HG03159 (cell line): Measurements from ENCODE around the gene SLC37A2.
"Not testable (repeated sequence)": the region's sequence is repeated elsewhere in the genome, so short reads cannot be mapped to it uniquely, and the experiment has no call there.

Experiments used
- ATAC-seq: cut with Tn5 transposase; IDR thresholded peaks from one replicate; pipeline ENCODE4 v1.9.1; 2021; ENCODE audit warnings: mild to moderate bottlenecking, moderate library complexity; ENCODE audit not compliant: unreplicated experiment

Gene SLC37A2

DNA sequence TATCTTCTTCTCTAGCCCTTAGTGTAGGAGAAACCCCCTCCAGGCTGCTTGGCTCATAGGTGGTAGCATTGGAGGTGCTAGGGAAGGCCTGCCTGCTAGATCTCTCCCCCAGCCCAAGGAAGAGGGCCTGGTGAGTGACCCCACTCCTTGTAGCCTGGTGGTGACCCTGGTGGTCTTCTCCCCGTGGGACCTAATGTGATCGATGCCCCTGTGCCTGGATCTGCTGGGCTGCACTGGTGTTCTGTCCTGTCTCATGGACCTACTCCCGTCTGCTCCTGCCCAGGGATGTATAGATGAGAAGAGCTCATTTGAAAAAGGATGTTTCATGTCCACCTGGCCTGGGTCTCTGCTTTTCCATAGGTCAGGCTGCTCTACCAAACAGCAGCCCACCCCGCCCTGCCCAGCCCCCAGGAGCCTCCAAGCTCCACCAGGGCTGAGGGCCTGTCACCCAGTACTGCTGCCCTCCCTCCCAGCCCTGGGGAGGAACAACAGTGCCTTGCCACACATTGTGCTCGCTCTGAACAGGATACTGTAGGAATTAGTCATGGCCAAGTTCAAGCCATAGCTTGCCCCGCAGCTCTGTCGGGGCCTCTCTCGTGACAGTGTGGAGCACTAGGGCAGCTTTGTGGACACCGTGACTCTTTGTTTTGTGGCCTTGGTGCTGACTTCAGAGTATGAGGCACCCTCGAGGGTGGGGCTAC is 19.7 kb downstream of the SLC37A2 start:
- ATAC-seq: no peak

DNA sequence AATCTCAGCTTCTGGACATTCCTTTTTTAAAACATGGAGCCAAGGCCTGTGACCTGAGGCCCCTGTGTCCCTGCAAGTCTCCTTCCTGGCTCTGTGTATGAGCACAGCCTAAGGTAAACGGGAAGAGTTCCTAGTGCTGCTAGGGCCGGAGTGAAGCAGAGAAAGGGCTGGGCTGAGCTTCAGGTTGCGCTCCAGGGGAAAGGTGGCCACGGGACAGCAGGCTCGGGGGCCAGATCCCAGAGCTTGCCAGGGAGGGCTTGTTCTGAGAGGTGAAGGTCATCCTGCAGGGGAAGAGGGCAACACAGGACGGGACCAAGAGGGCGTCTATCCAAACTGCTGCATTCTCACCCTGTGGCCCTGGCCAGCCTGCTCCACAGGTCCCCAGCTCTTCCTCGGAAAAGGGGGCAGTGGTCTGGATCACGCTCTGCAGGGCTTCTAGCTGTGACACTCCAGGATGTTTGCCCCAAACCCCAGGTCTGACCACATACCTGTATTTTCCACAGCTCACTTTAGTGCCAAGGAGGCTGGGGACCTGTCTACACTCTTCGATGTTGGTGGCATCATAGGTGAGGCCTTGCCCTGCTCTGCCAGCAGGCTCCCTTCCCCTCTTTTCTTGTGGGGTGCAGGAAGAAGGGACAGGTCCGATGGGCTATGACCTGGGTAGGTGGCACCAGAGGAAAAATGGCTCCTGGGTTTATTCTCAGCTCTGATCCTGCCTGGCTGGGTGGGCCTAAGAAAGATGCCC is 20.4 kb downstream of the SLC37A2 start:
- no peak for ATAC-seq

DNA sequence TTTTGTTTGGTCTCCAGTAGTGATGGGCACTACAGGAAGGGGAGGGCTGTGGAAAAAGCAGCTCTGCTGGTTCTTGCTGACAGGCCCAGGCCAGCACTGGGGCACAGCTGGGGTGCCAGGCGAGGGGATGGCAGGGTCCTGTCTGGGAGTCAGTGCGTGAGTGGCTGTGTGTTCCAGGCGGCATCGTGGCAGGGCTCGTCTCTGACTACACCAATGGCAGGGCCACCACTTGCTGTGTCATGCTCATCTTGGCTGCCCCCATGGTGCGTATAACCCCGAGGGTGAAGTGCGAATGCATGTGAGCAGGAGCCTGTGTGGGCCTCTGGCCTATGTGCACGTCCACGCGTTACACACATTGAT is 20.9 kb downstream of the SLC37A2 start:
- ATAC-seq: no peak

DNA sequence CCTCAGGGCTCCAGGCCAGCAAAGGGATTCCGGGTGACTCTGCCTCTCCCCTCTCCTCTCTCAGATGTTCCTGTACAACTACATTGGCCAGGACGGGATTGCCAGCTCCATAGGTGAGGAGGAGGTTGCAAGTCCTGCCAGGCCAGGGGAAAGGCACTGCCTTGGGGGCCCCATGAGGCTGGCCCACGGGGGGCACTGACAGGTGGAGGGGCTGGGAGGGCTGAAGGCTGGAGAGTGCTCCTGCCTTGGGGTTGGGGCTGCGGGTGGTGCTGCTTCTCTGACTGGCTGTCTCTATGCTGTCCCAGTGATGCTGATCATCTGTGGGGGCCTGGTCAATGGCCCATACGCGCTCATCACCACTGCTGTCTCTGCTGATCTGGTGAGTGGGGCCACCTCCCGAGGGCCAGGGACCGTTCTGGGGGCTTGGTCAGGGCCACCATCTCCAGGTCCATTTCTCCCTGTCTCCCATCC is 21.7 kb downstream of the SLC37A2 start:
- no peak for ATAC-seq

DNA sequence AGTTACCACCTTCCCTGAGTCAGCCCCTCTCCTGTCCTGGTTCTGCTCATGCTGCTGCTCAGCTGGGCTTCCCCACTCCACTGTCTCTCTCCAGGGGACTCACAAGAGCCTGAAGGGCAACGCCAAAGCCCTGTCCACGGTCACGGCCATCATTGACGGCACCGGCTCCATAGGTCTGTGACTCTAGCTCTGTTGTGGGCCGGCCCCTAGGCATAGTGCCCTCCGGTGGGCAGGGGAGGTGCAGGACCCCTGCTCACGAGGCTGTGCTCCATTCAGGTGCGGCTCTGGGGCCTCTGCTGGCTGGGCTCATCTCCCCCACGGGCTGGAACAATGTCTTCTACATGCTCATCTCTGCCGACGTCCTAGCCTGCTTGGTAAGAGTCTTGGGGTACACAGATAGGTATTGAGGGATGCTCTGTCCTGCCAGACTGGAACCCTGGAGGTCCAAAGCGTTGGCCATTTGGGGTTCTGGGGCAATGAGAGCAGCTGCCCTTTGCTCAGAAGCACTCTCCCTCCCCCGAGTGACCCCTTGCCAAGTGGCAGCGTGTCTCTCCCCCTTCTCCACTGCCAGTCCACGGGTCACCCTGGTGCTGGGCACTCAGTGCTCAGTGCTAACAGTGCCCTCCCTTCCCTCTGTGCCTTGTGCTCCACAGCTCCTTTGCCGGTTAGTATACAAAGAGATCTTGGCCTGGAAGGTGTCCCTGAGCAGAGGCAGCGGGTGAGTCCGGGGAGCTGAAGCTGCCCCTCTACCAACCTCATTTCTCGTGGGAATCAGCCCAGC is 22.4 kb downstream of the SLC37A2 start:
- ATAC-seq: no peak

DNA sequence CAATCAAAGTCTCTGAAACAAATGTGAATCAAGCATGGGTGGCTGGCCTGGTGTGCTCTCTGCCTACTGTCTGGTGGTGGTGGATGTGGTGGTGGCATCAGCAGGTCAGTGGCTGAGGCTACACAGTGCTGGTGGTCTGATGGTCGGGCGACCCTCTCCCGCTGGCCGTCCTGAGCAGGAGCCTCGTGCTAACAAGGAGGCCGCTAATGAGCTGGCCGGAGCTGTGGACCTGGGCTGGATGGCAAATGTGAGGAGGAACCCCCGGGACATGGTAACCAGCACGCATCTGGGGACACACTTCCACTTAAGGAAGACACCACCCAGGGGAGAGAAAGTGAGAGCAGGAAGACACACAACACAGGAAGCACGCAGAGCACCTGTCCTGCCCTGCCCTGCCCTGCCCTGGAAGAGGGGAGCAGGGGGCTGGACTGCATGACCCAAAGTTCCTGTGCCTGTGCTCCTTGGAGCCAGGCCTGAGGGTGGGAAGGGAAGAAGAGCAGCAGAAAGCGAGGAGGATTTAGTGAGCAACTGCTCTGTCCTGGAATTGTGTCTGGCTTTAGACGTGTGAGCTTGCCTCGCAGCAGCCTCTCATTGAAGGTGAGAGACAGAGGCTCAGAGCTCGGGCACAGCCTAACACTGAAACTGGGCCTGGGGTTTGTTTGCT is 23.7 kb downstream of the SLC37A2 start:
- no peak for ATAC-seq

DNA sequence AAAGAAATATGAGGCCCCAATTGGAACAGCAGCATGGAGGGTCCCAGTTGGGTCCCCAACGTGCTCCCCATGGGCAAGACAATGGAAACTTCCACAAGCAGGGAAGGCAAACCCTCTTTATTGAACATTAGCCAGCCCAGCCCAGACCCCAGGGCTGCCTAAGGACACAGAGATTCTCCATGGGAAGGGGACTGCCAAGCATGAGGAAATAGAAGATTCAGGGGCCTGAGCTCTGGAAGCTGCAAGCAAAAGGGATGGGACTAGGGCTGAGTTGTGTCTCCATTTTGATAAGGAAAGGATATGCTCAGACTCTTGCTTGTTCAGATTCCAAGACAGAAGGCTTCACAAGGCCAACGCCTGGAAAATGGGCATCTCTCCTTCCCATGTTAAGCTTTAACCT is 25.0 kb downstream of the SLC37A2 start:
- ATAC-seq: no peak

DNA sequence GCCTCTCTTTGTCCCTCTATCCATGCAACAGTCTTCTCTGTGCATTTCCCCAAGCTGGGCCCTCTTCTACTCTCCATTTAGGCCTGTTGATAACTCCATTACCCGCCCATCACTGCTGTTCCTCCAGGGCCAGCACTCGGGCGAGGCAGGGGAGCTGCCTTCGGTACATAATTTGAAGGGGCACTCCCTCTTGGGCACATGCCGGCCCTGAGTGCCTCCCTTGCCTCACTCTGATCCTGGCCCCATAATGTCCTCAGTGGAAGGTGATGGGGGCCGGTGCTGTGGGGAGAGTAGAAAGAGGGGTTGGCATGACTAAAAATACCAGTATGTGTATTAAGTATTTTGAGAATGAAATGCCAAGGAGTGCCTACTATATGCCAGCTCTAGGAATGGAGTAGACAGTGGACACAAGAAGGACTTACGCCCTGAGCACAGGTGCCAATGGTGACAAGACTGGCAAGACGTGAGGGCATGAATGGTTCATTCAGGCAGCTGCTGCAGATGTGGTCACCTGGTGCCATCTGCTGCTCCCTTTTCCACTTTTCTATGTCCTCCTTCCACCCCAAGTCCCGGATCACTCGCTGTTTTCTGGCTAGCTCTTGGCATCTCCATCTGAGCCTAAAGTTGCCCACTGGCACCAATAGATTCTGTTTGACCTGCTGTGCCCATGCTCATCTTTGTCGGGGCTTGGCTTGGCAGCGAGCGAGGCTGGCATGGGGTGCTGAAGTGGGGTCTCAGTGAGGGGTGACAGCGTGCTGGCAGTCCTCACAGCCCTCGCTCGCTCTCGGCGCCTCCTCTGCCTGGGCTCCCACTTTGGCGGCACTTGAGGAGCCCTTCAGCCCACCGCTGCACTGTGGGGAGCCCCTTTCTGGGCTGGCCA is 25.7 kb downstream of the SLC37A2 start:
- ATAC-seq: no peak

DNA sequence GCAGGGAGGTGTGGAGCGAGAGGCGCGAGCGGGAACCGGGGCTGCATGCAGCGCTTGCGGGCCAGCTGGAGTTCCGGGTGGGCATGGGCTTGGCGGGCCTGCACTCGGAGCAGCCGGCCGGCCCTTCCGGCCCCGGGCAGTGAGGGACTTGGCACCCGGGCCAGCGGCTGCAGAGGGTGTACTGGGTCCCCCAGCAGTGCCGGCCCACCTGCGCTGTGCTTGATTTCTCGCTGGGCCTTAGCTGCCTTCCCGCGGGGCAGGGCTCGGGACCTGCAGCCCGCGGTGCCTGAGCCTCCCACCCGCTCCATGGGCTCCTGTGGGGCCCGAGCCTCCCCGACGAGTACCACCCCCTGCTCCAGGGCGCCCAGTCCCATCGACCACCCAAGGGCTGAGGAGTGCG is 26.4 kb downstream of the SLC37A2 start:
- not testable (repeated sequence) for ATAC-seq

DNA sequence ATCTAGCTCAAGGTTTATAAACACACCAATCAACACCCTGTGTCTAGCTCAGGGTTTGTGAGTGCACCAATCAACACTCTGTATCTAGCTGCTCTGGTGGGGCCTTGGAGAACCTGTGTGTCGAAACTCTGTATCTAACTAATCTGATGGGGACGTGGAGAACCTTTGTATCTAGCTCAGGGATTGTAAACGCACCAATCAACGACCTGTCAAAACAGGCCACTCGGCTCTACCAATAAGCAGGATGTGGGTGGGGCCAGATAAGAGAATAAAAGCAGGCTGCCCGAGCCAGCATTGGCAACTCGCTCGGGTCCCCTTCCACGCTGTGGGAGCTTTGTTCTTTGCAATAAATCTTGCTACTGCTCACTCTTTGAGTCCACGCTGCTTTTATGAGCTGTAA is 27.0 kb downstream of the SLC37A2 start:
- ATAC-seq: not testable (repeated sequence)

DNA sequence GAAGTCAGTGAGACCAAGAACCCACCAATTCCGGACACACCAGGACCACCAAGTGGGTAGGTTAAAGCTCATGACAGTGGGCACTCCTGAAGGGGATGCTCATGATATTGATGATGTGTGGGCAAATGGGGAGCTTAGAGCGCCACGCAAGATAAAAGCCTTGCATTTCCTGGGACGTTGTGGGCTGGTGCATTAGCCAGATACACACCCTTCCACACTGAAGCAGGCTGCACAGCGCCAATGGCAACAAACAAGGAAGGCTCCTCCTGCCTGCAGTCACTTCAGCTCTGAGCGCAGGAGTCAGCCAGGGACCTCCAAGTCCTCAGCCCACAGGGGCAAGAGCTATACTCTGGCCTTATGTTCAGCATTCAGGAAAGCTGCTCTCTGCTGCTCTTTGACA is 27.7 kb downstream of the SLC37A2 start:
- no peak for ATAC-seq

DNA sequence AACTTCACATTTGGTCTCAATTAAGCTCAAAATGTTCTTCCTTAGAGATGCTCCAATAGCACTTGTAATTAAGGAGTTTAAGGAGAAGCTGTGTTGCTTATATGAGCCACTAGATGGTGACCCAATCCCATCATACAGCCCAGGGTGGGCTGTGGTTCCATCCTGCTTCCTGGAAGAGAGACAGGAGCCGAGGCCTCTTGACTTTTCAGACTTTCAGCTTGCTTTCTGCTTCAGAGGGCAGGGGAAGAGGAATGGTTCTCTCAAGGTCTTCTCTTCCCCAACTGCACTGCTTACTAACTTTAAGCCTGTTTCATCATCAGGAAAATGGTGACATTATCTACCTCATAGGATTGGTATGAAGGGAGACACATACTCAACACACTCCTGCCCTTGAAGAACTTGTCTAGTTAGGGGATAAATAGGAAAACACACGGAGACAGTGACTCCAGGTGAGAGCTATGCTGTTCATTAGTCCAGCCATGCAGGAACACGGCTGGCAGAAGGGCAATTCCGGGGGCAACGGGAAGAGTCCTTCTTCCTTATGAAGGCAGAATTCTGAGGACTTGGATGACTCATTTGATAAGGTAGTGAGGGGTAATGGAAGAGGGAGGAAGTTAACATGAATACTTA is 28.3 kb downstream of the SLC37A2 start:
- ATAC-seq: peak; percentile 63

DNA sequence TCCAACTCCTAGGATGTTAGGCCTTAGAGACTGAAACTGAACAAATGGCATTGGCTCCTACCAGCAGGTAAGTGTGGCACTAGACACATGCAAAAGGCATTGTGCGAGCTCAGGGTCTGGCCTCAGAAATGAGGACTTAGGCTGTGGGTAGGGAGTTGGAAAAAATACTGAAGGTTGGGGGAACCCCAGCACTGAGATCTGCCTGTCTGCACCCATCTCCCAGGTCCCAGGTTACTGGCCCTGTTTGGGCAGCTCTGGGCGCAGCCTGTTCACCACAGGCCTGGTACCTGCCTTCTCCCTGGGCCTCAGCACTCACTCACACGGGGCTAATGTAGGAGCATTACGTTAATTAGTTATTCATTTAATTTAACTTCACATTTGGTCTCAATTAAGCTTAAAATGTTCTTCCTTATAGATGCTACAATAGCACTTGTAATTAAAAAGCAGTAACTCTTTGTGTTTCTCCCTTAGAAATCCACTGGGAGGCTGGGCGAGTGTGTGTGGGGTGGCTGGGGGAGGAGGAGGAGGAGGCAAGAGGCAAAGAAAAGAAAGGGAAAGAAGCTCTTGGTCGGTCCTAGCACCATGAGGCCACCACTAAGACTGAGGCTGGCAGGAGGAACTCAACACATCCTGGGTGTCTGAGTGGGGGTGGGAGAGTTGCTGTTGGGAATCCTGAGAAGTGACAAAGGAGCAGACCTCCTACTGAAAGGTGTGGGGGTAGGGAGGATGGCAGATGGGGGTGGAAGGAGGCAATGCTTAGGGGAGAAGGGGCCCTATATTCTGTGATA is 29.0 kb downstream of the SLC37A2 start:
- no peak for ATAC-seq

DNA sequence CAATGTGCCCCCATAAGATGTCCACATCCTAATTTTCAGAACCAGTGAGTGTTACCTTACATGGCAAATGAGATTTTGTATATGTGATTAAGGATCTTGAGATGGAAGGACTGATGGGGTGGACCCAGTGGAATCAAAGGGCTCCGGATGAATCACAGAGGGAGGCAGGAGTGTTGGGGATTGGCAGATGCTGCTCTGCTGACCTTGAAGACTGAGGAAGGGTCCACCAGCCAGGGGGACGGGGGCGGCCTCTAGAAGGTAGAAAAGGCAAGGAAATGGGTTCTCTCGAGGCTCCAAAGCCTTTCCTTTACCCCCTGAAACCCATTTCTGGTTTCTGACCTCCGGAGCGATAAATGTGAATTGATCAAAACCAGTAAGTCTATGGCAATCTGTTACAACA is 29.6 kb downstream of the SLC37A2 start:
- ATAC-seq: no peak

DNA sequence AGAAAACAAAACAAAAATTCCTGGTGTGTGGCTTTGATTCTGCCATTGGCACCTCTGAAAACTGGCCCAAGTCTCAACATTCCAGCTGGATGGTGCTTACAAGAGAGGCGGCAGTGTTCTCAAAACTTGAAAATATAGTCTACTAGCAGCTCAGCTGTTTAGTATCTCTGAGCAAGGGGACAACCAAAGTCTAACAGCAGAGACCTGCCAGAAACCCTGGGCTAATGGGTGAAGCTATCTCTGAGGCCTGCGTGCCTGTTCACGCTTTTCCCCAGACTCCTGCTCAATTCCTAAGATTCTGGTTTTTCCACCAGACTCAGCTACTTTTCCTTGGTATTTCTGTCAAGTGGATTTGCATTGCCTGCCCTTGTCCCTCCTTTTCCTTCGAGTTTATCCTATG is 30.4 kb downstream of the SLC37A2 start:
- ATAC-seq: no peak

DNA sequence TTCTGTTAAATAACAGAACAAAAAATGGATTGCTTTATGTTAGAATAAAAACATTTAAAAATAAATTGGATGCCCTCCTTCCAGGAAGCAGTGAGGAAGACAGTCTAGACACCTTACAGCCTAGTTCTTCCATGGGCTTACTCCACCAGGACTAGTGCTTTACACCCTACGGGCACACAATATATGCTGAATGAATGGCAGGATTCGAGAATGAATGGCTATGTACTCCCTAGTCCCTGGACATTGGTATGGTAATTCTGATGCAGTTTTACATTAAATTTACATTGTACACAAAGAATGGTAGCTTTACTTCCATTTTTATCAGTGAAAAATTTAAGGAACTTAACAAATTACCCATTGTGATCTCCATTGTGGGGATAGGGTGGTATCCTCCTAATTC is 31.6 kb downstream of the SLC37A2 start:
- ATAC-seq: no peak

DNA sequence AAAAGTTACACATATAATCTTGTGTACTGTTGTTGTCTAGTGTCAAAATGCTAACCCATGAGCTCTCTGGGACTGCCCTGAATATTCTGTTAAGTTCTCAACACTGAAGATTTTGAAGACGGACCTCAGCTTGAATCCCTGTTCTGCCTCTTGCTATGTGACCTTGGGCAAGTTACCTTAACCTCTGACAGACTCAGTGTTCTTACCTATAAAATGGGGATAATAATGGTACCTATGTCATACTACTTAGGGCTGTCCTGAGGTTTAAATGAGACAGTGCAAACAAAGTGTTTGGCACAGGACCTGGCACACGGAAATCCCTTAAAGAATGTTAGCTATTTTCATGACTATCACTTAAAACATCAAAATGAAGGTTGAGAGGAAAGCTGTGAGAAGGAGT is 37.0 kb downstream of the SLC37A2 start:
- ATAC-seq: no peak

DNA sequence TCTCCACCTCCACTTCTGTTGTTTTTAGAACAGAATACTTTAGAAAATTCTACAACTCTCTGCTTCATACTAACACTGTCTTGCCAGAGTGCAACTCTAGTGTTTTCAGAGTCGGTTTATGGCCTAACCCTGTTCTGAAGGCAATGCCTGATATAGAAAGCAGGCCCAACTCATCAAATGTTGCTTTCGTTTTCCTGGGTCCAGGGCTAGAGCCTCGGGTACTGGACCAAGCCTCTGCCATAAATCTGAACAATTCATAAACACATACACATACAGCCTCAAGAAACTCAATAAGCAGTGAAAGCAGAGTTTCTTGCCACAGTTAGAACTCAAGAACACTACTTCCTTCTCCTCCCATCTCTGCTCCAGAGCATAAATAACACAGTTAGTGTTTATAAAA is 38.5 kb downstream of the SLC37A2 start:
- ATAC-seq: no peak

DNA sequence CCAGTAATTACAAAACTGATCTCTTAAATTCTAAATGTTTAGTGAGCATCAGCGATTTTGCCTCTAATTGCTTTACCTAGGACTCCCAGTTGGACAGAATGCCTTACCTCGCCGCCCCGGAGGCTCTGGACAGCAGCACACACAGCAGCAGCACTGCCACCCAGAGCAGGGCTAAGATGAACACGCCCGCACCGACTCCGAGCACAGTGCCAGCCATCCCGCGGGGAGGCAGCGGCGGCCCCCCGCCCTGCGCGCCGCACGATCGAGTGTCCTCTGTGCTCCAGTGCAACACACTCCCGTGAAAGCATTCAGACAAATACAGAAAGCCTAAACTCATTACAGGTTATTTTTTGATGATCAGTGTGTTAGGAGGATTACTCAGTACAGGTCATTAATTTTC is 38.9 kb downstream of the SLC37A2 start:
- ATAC-seq: no peak
